HG03378 (cell line): ENCODE data around the gene TMEM52.

ENCODE experiments used
- ATAC-seq: cut with Tn5 transposase; IDR thresholded peaks from one replicate; pipeline ENCODE4 v1.9.1; 2021; ENCODE audit warnings: mild to moderate bottlenecking, moderate library complexity; ENCODE audit not compliant: unreplicated experiment

The TMEM52 gene

GRCh38 chr1:1928231-1929101 lies 9.4 kb upstream of the TMEM52 start:
- no peak for ATAC-seq

- ATAC-seq = no peak
These were observed 8.7 kb upstream of the TMEM52 start for GRCh38 chr1:1927751-1928150.

GRCh38 chr1:1926886-1927660 lies 8.0 kb upstream of the TMEM52 start:
- no peak for ATAC-seq

- no peak for ATAC-seq
These were observed 7.3 kb upstream of the TMEM52 start for GRCh38 chr1:1926346-1926811.

GRCh38 chr1:1925437-1926345 lies 6.6 kb upstream of the TMEM52 start:
- ATAC-seq = no peak

- ATAC-seq = no peak
These were observed 5.8 kb upstream of the TMEM52 start for GRCh38 chr1:1924849-1925248.

GRCh38 chr1:1924386-1924785 lies 5.3 kb upstream of the TMEM52 start:
- ATAC-seq = no peak

- ATAC-seq = no peak
These were observed 4.1 kb upstream of the TMEM52 start for GRCh38 chr1:1922956-1923833.

GRCh38 chr1:1922702-1922955 lies 3.5 kb upstream of the TMEM52 start:
- ATAC-seq = no peak

GRCh38 chr1:1921901-1922701 lies 3.0 kb upstream of the TMEM52 start:
- ATAC-seq = no peak

GRCh38 chr1:1921459-1921862 lies 2.4 kb upstream of the TMEM52 start:
- ATAC-seq = no peak

GRCh38 chr1:1920608-1921458 lies 1.8 kb upstream of the TMEM52 start:
- ATAC-seq = no peak

GRCh38 chr1:1920057-1920607 lies 1.1 kb upstream of the TMEM52 start:
- no peak for ATAC-seq

- peak; percentile 63 for ATAC-seq
These were observed 401 bp upstream of the TMEM52 start for GRCh38 chr1:1919304-1920056.

- no peak for ATAC-seq
These were observed 831 bp downstream of the TMEM52 start for GRCh38 chr1:1917995-1918900.

- no peak for ATAC-seq
These were observed 1.6 kb downstream of the TMEM52 start for GRCh38 chr1:1917304-1917976.
